CD4-positive, alpha-beta T cell (primary cell): ENCODE measurements around the gene AUTS2. TPM values are rescaled to one million over a fixed set of nuclear protein-coding genes. Genes with fewer than 3 reads are reported as not detected.

Experiments used
- ATAC-seq: fragments of 200-7000 bp; cut with Tn5 transposase; one replicate; pipeline ENCODE4 v1.10.0; 2022; ENCODE audit warnings: mild to moderate bottlenecking; ENCODE audit not compliant: poor library complexity
- CTCF ChIA-PET: fragments of 350-600 bp; sonication (Branson Sonifier 250); formaldehyde crosslinking; loops from one replicate; lab custom pipeline; 2021; ENCODE audit warnings: antibody characterized with exemption, inconsistent platforms; lab: Charles Lee
- POLR2A ChIA-PET: fragments of 350-600 bp; sonication (Branson Sonifier 250); formaldehyde crosslinking; loops from one replicate; lab custom pipeline; 2021; ENCODE audit warnings: antibody characterized with exemption, inconsistent platforms; lab: Charles Lee
- DNase-seq, 14 experiments: peaks; one replicate each; pipeline ENCODE4 v3.0.0-alpha.2; 2013 to 2020; ENCODE audit warnings: mixed read lengths in 2 of 14
- H3K27ac ChIP-seq, 2 donors: one replicate each; pipeline versions ENCODE4 v1.5.1 to v1.7.0; 2013; ENCODE audit warnings: low read length in 2 of 2, low read depth in 1 of 2, mild to moderate bottlenecking in 1 of 2
- H3K27me3 ChIP-seq, 2 experiments: 1 replicate in 1 of 2; 2 replicates in 1 of 2; pipeline versions ENCODE4 v1.6.1 to v1.7.0; 2013; ENCODE audit warnings: low read length in 2 of 2, control low read depth in 1 of 2, mild to moderate bottlenecking in 1 of 2, moderate library complexity in 1 of 2; ENCODE audit not compliant: insufficient read depth in 2 of 2, control insufficient read depth in 1 of 2
- H3K36me3 ChIP-seq: one replicate; pipeline ENCODE4 v1.6.1; 2013; ENCODE audit warnings: low read length, control low read depth; ENCODE audit not compliant: insufficient read depth
- H3K4me1 ChIP-seq: one replicate; pipeline ENCODE4 v1.6.1; 2013; ENCODE audit warnings: low read length, control low read depth; ENCODE audit not compliant: insufficient read depth
- H3K4me3 ChIP-seq: one replicate; pipeline ENCODE4 v1.5.1; 2013; ENCODE audit warnings: mild to moderate bottlenecking, low read length, moderate library complexity
- H3K9me3 ChIP-seq, 2 experiments: 1 replicate in 1 of 2; 2 replicates in 1 of 2; pipeline versions ENCODE4 v1.6.1 to v1.7.0; 2013; ENCODE audit warnings: low read length in 2 of 2, mild to moderate bottlenecking in 2 of 2, control low read depth in 1 of 2, moderate library complexity in 1 of 2; ENCODE audit not compliant: control insufficient read depth in 1 of 2, insufficient read depth in 1 of 2
- H3K27ac Mint-ChIP-seq: one replicate; pipeline ENCODE4 v1.8.0; 2020; ENCODE audit warnings: mixed read lengths
- H3K27me3 Mint-ChIP-seq: one replicate; pipeline ENCODE4 v1.8.0; 2021; ENCODE audit warnings: mixed read lengths
- H3K36me3 Mint-ChIP-seq: one replicate; pipeline ENCODE4 v1.8.0; 2021; ENCODE audit warnings: low read depth, mixed read lengths
- H3K4me1 Mint-ChIP-seq: one replicate; pipeline ENCODE4 v1.8.0; 2021; ENCODE audit warnings: low read depth, mixed read lengths
- H3K4me3 Mint-ChIP-seq: one replicate; pipeline ENCODE4 v1.8.0; 2020; ENCODE audit warnings: mild to moderate bottlenecking, mixed read lengths
- H3K9me3 Mint-ChIP-seq: one replicate; pipeline ENCODE4 v1.8.0; 2020; ENCODE audit warnings: mixed read lengths
- intact Hi-C, 2 experiments: fragments of 100-400 bp; cut with DNase I in 1 of 2; cut with micrococcal nuclease in 1 of 2; formaldehyde crosslinking; loops; one replicate each; pipeline versions ENCODE4 v1.15.1 to v1.9.0; 2023 to 2025; cut with DNase I, micrococcal nuclease
- total RNA-seq, 174 experiments: library from RNA in 2 of 174; stranded (reverse) in 2 of 174; gene quantifications; one replicate each; pipeline ENCODE4 v1.2.3 and lab custom pipeline; 2021 to 2026
- TF ChIP-seq, protein P1 (sequence below): fragments of 200-600 bp; IDR thresholded peaks from one replicate; pipeline ENCODE4 v1.8.0; 2022; ENCODE audit warnings: antibody characterized with exemption, mild to moderate bottlenecking

Gene AUTS2
- total RNA-seq, 2 experiments from 2014 or later = 43.6 to 47.6 TPM

DNA sequence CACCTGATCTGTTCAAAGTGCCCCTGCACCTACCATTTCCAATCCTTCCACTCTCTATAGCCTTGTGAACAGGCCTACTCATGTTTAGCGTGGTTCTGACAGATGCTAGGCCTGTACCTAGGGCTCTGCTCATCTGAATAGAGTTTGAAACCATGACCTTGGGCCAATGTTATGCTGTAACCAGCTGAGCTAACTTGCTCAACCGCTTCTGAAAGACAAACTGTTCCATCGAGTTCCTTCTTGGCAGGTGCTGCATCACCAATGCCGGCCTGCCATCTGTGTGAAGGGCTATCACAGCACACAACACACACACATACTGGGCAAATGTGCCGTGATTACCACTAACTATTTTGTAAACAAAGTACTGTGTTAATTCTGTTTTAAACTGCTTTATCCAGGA lies 1114.7 kb downstream of the AUTS2 start:
- H3K36me3 ChIP-seq = no peaks in the 10 kb centered on the region
- ATAC-seq (no peak), DNase-seq (no peak)
- H3K27ac ChIP-seq = no peak overlapping the region
- CTCF ChIA-PET = no interaction called here
- peaks cover 8% of the 10 kb centered on the region for H3K9me3 Mint-ChIP-seq
- no peak overlapping the region for H3K4me3 Mint-ChIP-seq
- H3K36me3 Mint-ChIP-seq = no peaks in the 10 kb centered on the region
- POLR2A ChIA-PET = no interaction called here
- peaks cover 20% of the 10 kb centered on the region for H3K4me1 Mint-ChIP-seq
- H3K27me3 ChIP-seq = no peaks in the 10 kb centered on the region
- intact Hi-C loops = no loop called here
- no peak overlapping the region for H3K4me3 ChIP-seq
- no peak overlapping the region for H3K27ac Mint-ChIP-seq
- no peaks in the 10 kb centered on the region for H3K27me3 Mint-ChIP-seq
- TF ChIP-seq, protein P1, sequence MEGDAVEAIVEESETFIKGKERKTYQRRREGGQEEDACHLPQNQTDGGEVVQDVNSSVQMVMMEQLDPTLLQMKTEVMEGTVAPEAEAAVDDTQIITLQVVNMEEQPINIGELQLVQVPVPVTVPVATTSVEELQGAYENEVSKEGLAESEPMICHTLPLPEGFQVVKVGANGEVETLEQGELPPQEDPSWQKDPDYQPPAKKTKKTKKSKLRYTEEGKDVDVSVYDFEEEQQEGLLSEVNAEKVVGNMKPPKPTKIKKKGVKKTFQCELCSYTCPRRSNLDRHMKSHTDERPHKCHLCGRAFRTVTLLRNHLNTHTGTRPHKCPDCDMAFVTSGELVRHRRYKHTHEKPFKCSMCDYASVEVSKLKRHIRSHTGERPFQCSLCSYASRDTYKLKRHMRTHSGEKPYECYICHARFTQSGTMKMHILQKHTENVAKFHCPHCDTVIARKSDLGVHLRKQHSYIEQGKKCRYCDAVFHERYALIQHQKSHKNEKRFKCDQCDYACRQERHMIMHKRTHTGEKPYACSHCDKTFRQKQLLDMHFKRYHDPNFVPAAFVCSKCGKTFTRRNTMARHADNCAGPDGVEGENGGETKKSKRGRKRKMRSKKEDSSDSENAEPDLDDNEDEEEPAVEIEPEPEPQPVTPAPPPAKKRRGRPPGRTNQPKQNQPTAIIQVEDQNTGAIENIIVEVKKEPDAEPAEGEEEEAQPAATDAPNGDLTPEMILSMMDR = no peak
- peaks cover 11% of the 10 kb centered on the region for H3K4me1 ChIP-seq
- H3K9me3 ChIP-seq = no peaks in the 10 kb centered on the region

DNA sequence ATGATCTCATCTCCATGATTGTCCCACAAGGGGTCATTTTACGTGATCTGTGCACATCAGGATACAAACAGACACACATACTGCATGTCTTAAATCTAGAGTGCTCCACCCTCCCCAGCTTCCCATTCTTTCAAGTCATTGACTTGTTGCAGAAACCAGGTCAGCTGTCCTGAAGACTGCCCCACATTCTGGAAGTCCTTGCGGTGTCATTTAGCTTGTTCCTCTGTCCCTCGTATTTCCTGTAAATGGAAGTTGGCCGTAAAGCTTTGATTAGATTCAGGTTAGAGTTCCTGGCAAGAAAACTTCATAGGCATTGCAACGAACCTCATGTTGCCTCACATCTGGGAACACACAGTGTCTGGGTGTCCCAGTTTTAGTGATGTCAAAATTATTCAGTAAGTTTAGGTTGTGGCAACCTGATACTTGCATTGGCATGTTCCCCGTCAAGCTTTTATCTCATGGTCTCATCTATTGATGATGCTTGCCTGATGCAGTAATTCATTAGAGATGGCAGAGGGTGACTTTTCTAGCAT lies 1116.3 kb downstream of the AUTS2 start:
- Mint-ChIP-seq H3K4me1 (peaks cover 24% of the 10 kb centered on the region), H3K27me3 (no peaks in the 10 kb centered on the region), H3K27ac (no peak overlapping the region), H3K36me3 (no peaks in the 10 kb centered on the region), H3K9me3 (peaks cover 8% of the 10 kb centered on the region), H3K4me3 (no peak overlapping the region)
- Histone ChIP-seq H3K27ac (no peak overlapping the region), H3K9me3 (no peaks in the 10 kb centered on the region), H3K4me1 (peaks cover 19% of the 10 kb centered on the region), H3K4me3 (no peak overlapping the region), H3K36me3 (no peaks in the 10 kb centered on the region), H3K27me3 (no peaks in the 10 kb centered on the region)
- ATAC-seq (no peak), DNase-seq (no peak)
- intact Hi-C loops = no loop called here
- TF ChIP-seq, protein P1 = no peak
- ChIA-PET CTCF (no interaction called here), POLR2A (no interaction called here)

DNA sequence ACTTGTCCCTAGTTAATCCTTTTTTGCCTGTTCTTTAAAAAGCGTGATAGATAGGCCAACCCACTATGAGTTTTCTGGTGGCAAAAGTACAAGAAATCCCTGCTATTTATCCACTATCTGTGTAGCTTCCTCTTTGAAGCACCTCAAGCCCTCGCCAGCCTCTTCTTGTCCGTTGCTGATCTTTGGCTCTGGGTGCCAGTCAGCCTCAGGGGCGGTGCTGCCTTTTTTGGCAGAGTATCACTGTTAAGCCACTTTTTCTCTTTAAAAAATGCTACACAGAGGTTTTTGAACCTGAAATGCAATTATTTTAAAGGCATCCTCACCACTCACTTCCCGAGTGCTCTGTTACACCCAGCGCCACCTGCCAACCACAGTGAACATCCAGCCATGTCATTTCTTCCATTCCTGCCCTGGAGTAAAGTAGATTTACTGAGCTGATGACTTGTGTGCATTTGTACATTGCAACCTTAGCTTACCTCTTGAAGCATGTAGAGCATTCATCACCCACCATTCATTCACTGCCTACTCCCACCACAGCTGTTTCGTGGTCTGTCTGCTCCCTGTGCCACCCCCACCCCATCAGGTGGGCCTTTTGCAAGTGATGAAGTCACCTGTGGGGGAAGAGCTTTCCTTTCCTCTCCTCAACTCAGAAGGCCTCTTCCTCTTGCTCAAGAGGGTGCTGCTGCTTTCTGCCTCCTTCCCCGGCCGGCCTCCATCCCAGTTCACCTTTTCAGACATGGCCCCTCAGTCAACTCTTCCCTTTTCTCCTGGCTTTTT lies 1119.5 kb downstream of the AUTS2 start:
- TF ChIP-seq, protein P1 = no peak
- peaks cover 8% of the 10 kb centered on the region for H3K9me3 Mint-ChIP-seq
- H3K27ac ChIP-seq = peak overlapping the region in 1 of 2 donors; percentile 16
- POLR2A ChIA-PET = no interaction called here
- intact Hi-C loops = no loop called here
- H3K36me3 ChIP-seq = no peaks in the 10 kb centered on the region
- peak overlapping the region; percentile 15 for H3K4me3 Mint-ChIP-seq
- no peaks in the 10 kb centered on the region for H3K9me3 ChIP-seq
- H3K27me3 Mint-ChIP-seq = no peaks in the 10 kb centered on the region
- peaks cover 24% of the 10 kb centered on the region for H3K4me1 ChIP-seq
- H3K4me1 Mint-ChIP-seq = peaks cover 27% of the 10 kb centered on the region
- H3K27ac Mint-ChIP-seq = peak overlapping the region; percentile 56
- no peak overlapping the region for H3K4me3 ChIP-seq
- CTCF ChIA-PET = no interaction called here
- no peaks in the 10 kb centered on the region for H3K27me3 ChIP-seq
- ATAC-seq = no peak
- H3K36me3 Mint-ChIP-seq = no peaks in the 10 kb centered on the region
- no peak for DNase-seq
